Smooth muscle cell (in vitro differentiated cells): ENCODE results near the gene PTPRT. TPM values are rescaled to one million over a fixed set of nuclear protein-coding genes. Genes with fewer than 3 reads are reported as not detected.

Experiments
- DNase-seq: peaks from one replicate; lab custom pipeline; 2025; ENCODE audit not compliant: unreplicated experiment; lab: John Stamatoyannopoulos, UW
- H2AFZ ChIP-seq: fragments of 200-600 bp; sonication (generic); 2 replicates; pipeline ENCODE4 v1.6.0; 2016; ENCODE audit warnings: antibody characterized with exemption, low read depth, mild to moderate bottlenecking
- H3F3A ChIP-seq: fragments of 200-600 bp; sonication (generic); 2 replicates; pipeline ENCODE4 v1.6.0; 2017; ENCODE audit warnings: antibody characterized with exemption, low read depth
- H3K27ac ChIP-seq: fragments of 200-600 bp; sonication (generic); 2 replicates; pipeline ENCODE4 v1.5.1; 2016; ENCODE audit warnings: low read depth, mild to moderate bottlenecking
- H3K27me3 ChIP-seq: fragments of 200-600 bp; sonication (generic); 2 replicates; pipeline ENCODE4 v1.6.1; 2016; ENCODE audit warnings: low read depth, mild to moderate bottlenecking
- H3K36me3 ChIP-seq: fragments of 200-600 bp; sonication (generic); 2 replicates; pipeline ENCODE4 v1.5.1; 2016; ENCODE audit warnings: low read depth
- H3K4me1 ChIP-seq: fragments of 200-600 bp; sonication (generic); 2 replicates; pipeline ENCODE4 v1.5.1; 2016; ENCODE audit warnings: low read depth
- H3K4me2 ChIP-seq: fragments of 200-600 bp; sonication (generic); 2 replicates; pipeline ENCODE4 v1.6.0; 2016; ENCODE audit warnings: mild to moderate bottlenecking
- H3K4me3 ChIP-seq: fragments of 200-600 bp; sonication (generic); 2 replicates; pipeline ENCODE4 v1.5.1; 2016; ENCODE audit warnings: mild to moderate bottlenecking
- H3K79me2 ChIP-seq: fragments of 200-600 bp; sonication (generic); 2 replicates; pipeline ENCODE4 v1.6.0; 2016; ENCODE audit warnings: low read depth, mild to moderate bottlenecking
- H3K9ac ChIP-seq: fragments of 200-600 bp; sonication (generic); 2 replicates; pipeline ENCODE4 v1.6.0; 2016; ENCODE audit warnings: low read depth
- H3K9me3 ChIP-seq: fragments of 200-600 bp; sonication (generic); replicated peaks from 2 replicates; pipeline ENCODE4 v1.5.1; 2016; ENCODE audit warnings: low read depth
- H4K20me1 ChIP-seq: fragments of 200-600 bp; sonication (generic); 2 replicates; pipeline ENCODE4 v1.6.0; 2016; ENCODE audit warnings: low read depth
- CTCF ChIP-seq: fragments of 200-600 bp; sonication (generic); IDR thresholded peaks from 2 replicates; pipeline ENCODE4 v1.5.1; 2017; ENCODE audit warnings: borderline replicate concordance, mild to moderate bottlenecking, antibody characterized with exemption; ENCODE audit not compliant: insufficient read depth, poor library complexity, severe bottlenecking
- WGBS: methylation state at CpG from one replicate; pipeline ENCODE4 v1.1.7; 2016; ENCODE audit warnings: low lambda C conversion rate; 5-methylcytosine and 5-hydroxymethylcytosine counted together
- polyA plus RNA-seq: library from polyadenylated mRNA; unstranded; fragments of >200 nt; fragmentation: Nextera tagmentation; extraction: Ambion mirVana; gene quantifications from 2 replicates; pipeline ENCODE4 v1.2.1, GENCODE V29; 2016
- total RNA-seq: library from RNA; depleted of rRNA; stranded (reverse); fragments of >200 nt; gene quantifications from 2 replicates; pipeline ENCODE4 v1.2.3, GENCODE V29; 2014

Gene PTPRT
- total and polyA plus RNA-seq, 2 experiments from 2014 or later, result 0.99 to 2.1 TPM

- 86% methylated on average over 2 of the region's 2 CpGs for WGBS
- no peak overlapping the region for H3K27ac ChIP-seq
- no peaks in the 10 kb centered on the region for H3K9me3 ChIP-seq
- H3F3A ChIP-seq, result no peaks in the 10 kb centered on the region
- no peaks in the 10 kb centered on the region for H3K79me2 ChIP-seq
- H3K4me3 ChIP-seq, result no peak overlapping the region
- H3K36me3 ChIP-seq, result no peaks in the 10 kb centered on the region
- no peak overlapping the region for H2AFZ ChIP-seq
- H4K20me1 ChIP-seq, result no peaks in the 10 kb centered on the region
- no peak overlapping the region for H3K9ac ChIP-seq
- no peak for TF ChIP-seq CTCF
- DNase-seq, result no peak
- H3K4me2 ChIP-seq, result no peak overlapping the region
- H3K4me1 ChIP-seq, result no peaks in the 10 kb centered on the region
- H3K27me3 ChIP-seq, result no peaks in the 10 kb centered on the region
Observed at GRCh38 chr20:42634156-42634555, 555.5 kb downstream of the PTPRT start.

- no peak overlapping the region for H3K4me3 ChIP-seq
- no peak overlapping the region for H2AFZ ChIP-seq
- DNase-seq, result no peak
- H3K4me2 ChIP-seq, result no peak overlapping the region
- no peaks in the 10 kb centered on the region for H3K4me1 ChIP-seq
- no peaks in the 10 kb centered on the region for H3K9me3 ChIP-seq
- no peaks in the 10 kb centered on the region for H4K20me1 ChIP-seq
- 93% methylated on average over 1 of the region's 1 CpG for WGBS
- no peaks in the 10 kb centered on the region for H3F3A ChIP-seq
- no peak overlapping the region for H3K27ac ChIP-seq
- H3K27me3 ChIP-seq, result no peaks in the 10 kb centered on the region
- no peak for TF ChIP-seq CTCF
- no peaks in the 10 kb centered on the region for H3K79me2 ChIP-seq
- no peak overlapping the region for H3K9ac ChIP-seq
- H3K36me3 ChIP-seq, result no peaks in the 10 kb centered on the region
Observed at GRCh38 chr20:42628683-42629082, 561.0 kb downstream of the PTPRT start.

- H2AFZ ChIP-seq, result no peak overlapping the region
- WGBS, result 78% methylated on average over 3 of the region's 3 CpGs
- DNase-seq, result no peak
- no peak overlapping the region for H3K27ac ChIP-seq
- no peaks in the 10 kb centered on the region for H3K4me1 ChIP-seq
- TF ChIP-seq CTCF, result no peak
- H4K20me1 ChIP-seq, result no peaks in the 10 kb centered on the region
- no peak overlapping the region for H3K4me3 ChIP-seq
- H3K36me3 ChIP-seq, result no peaks in the 10 kb centered on the region
- H3F3A ChIP-seq, result no peaks in the 10 kb centered on the region
- H3K27me3 ChIP-seq, result no peaks in the 10 kb centered on the region
- H3K79me2 ChIP-seq, result no peaks in the 10 kb centered on the region
- H3K4me2 ChIP-seq, result no peak overlapping the region
- no peak overlapping the region for H3K9ac ChIP-seq
- no peaks in the 10 kb centered on the region for H3K9me3 ChIP-seq
Observed at GRCh38 chr20:42613076-42613475, 576.6 kb downstream of the PTPRT start.

- no peak for DNase-seq
- Histone ChIP-seq H3K9ac (no peak overlapping the region), H2AFZ (no peak overlapping the region), H3K36me3 (no peaks in the 10 kb centered on the region), H3K4me1 (no peaks in the 10 kb centered on the region), H3K9me3 (no peaks in the 10 kb centered on the region), H3K27me3 (no peaks in the 10 kb centered on the region), H4K20me1 (no peaks in the 10 kb centered on the region), H3K79me2 (no peaks in the 10 kb centered on the region), H3K4me2 (no peak overlapping the region), H3K4me3 (no peak overlapping the region), H3F3A (no peaks in the 10 kb centered on the region), H3K27ac (no peak overlapping the region)
- no peak for TF ChIP-seq CTCF
- 77% methylated on average over 7 of the region's 7 CpGs for WGBS
Observed at GRCh38 chr20:42611889-42612837, 577.5 kb downstream of the PTPRT start.
